ENCODE data around the gene UBXN4. TPM values are rescaled to one million over a fixed set of nuclear protein-coding genes. Genes with fewer than 3 reads are reported as not detected.

UBXN4 gene
- total RNA-seq, 1 experiment from 2014 or later: 65.4 TPM

DNA sequence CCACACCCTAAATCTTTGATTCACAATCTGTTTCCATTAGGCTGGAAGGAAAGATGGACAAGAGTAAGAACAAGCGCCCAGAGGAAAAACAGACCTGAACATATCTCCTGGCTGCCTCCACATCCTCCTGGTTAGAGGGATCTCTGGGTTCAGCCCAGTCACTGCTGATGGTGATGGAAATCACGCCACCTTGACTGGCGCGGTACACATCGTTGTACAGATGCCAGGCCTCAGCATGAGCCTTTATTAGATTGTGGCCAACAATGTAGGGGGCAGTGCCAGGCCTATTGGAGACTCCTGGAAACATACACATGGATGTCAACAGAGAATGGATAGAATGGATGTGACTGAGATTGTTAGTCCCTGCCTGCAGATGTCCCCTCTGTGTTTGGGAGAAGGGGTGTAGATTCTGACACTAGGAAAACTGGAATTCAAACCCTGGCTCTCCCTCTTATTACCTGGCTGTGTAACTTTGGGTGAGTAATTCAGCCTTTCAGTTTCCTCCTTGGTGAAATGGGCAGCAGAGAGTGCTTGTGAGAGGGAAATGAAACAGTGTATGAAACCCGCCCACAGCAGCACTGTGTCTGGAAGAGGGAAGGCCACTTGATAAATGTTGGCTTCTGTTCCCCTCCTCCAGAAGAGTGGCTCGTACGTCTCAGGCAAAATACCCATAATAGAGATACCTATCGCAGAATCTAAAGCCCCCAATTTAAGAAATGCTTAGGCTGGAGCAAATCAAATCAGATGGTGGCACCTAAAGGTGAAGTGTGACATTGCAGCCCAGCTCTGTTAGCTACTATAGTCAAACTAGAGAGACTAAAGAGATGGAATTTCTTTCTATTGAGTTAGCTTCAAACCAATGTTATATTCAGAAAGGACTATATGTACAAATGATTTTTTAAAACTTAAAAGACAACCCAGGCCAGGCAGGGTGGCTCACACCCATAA lies 59.1 kb downstream of the UBXN4 start:
- TF ChIP-seq, protein P1, sequence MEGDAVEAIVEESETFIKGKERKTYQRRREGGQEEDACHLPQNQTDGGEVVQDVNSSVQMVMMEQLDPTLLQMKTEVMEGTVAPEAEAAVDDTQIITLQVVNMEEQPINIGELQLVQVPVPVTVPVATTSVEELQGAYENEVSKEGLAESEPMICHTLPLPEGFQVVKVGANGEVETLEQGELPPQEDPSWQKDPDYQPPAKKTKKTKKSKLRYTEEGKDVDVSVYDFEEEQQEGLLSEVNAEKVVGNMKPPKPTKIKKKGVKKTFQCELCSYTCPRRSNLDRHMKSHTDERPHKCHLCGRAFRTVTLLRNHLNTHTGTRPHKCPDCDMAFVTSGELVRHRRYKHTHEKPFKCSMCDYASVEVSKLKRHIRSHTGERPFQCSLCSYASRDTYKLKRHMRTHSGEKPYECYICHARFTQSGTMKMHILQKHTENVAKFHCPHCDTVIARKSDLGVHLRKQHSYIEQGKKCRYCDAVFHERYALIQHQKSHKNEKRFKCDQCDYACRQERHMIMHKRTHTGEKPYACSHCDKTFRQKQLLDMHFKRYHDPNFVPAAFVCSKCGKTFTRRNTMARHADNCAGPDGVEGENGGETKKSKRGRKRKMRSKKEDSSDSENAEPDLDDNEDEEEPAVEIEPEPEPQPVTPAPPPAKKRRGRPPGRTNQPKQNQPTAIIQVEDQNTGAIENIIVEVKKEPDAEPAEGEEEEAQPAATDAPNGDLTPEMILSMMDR (conservative IDR thresholded peaks at IDR 0.05): peak; percentile 30; the same call in 2 of the 3 replicates
- Mint-ChIP-seq H3K36me3 (ENCODE audit: insufficient read depth in 1 of 3, low read depth in 3 of 3) (peaks cover 0 to 19% (median 17%) of the 10 kb centered on the region in 3 experiments; a peak in 6 of 7 replicates), H3K9me3 (peaks cover 25 to 27% of the 10 kb centered on the region in 2 experiments), H3K27me3 (ENCODE audit: low read depth) (peaks cover 2% of the 10 kb centered on the region), H3K27ac (no peak overlapping the region; a peak in 1 of 7 replicates), H3K4me1 (peaks cover 7 to 8% of the 10 kb centered on the region in 2 experiments; a peak in 3 of 4 replicates), H3K4me3 (no peak overlapping the region)
- H2BK5ac ChIP-seq (ENCODE audit: insufficient read length, low read length): no peak overlapping the region
- H2BK20ac ChIP-seq (ENCODE audit: low read depth, low read length, poor library complexity, severe bottlenecking): no peak overlapping the region
- H3K9me3 ChIP-seq (ENCODE audit: control insufficient read depth, low read depth, low read length): no peaks in the 10 kb centered on the region
- H3K4me2 ChIP-seq (ENCODE audit: insufficient read depth, insufficient read length, low read length): no peak overlapping the region
- H4K8ac ChIP-seq (replicated peaks; ENCODE audit: insufficient read length, low read depth, low read length): no peak overlapping the region
- H4K91ac ChIP-seq (ENCODE audit: insufficient read length, low read depth, low read length): no peak overlapping the region
- no peak overlapping the region for H4K5ac ChIP-seq (ENCODE audit: insufficient read length, low read depth, low read length)
- no peak overlapping the region for H3T11ph ChIP-seq (ENCODE audit: low read length)
- no peaks in the 10 kb centered on the region for H3K4me1 ChIP-seq (ENCODE audit: insufficient read depth, low read length)
- H2AK5ac ChIP-seq (ENCODE audit: insufficient read length, low read length): no peak overlapping the region
- H3K14ac ChIP-seq (ENCODE audit: insufficient read depth, low read length): no peak overlapping the region
- H2BK15ac ChIP-seq (ENCODE audit: low read depth, low read length): no peak overlapping the region
- no CpG with 5 or more reads among the region's 9 CpGs for WGBS (ENCODE audit: extremely low coverage, insufficient read length, low lambda C conversion rate)
- no peaks in the 10 kb centered on the region for H3K23me2 ChIP-seq (ENCODE audit: insufficient read length, low read depth, low read length, poor library complexity, severe bottlenecking)
- H3K4ac ChIP-seq (ENCODE audit: low read depth, low read length): no peak overlapping the region
- H3K27ac ChIP-seq (ENCODE audit: insufficient read length, low read depth, low read length): no peak overlapping the region
- no peak overlapping the region for H3K56ac ChIP-seq (ENCODE audit: insufficient read length, low read depth, low read length)
- no peaks in the 10 kb centered on the region for H3K27me3 ChIP-seq (ENCODE audit: insufficient read depth, low read length)
- H2AFZ ChIP-seq (ENCODE audit: low read length): no peak overlapping the region
- no peak overlapping the region for H2BK12ac ChIP-seq (ENCODE audit: insufficient read length, low read depth, low read length)
- DNase-seq: no peak
- no peaks in the 10 kb centered on the region for H4K20me1 ChIP-seq (ENCODE audit: control insufficient read depth, insufficient read depth, insufficient read length)
- H3K79me2 ChIP-seq (ENCODE audit: insufficient read depth, low read length): no peaks in the 10 kb centered on the region
- no peak overlapping the region for H3K23ac ChIP-seq (ENCODE audit: insufficient read length, low read depth, low read length)
- H3K79me1 ChIP-seq (ENCODE audit: insufficient read depth, low read depth, low read length, poor library complexity, severe bottlenecking): no peaks in the 10 kb centered on the region
- no peak overlapping the region for H2BK120ac ChIP-seq (ENCODE audit: low read depth, low read length, poor library complexity, severe bottlenecking)
- no peak overlapping the region for H3K18ac ChIP-seq (ENCODE audit: insufficient read length, low read depth, low read length)
- H3K9ac ChIP-seq (ENCODE audit: extremely low read depth, insufficient read length, low read length): no peak overlapping the region

Measured in H9 (cell line).